ENCODE data around the gene ACSF3. TPM values are rescaled to one million over a fixed set of nuclear protein-coding genes. Genes with fewer than 3 reads are reported as not detected.

The ACSF3 gene
- total and polyA plus RNA-seq, 4 donors, result 15.3 to 27.3 (median 18.8) TPM

GRCh38 chr16:89070590-89070989, 23.1 kb upstream of the ACSF3 start:
- Histone ChIP-seq H3K9me3 (ENCODE audit: control insufficient read depth in 4 of 4, low read length in 3 of 4) (no peaks in the 10 kb centered on the region), H3K9ac (ENCODE audit: low read depth in 1 of 2, low read length in 2 of 2) (no peak overlapping the region), H3K36me3 (ENCODE audit: control insufficient read depth in 4 of 4, insufficient read depth in 3 of 4, low read depth in 1 of 4, low read length in 3 of 4) (no peaks in the 10 kb centered on the region), H3K27me3 (ENCODE audit: control insufficient read depth in 4 of 4, insufficient read depth in 4 of 4, low read length in 3 of 4) (peaks cover 0 to 3% (median 0%) of the 10 kb centered on the region in 4 donors), H3K27ac (ENCODE audit: low read depth in 1 of 2, low read length in 2 of 2) (no peak overlapping the region), H3K4me3 (ENCODE audit: low read depth in 1 of 3, low read length in 3 of 3) (no peak overlapping the region), H3K4me1 (ENCODE audit: control insufficient read depth in 4 of 4, insufficient read depth in 4 of 4, low read length in 3 of 4) (no peaks in the 10 kb centered on the region)
- TF ChIP-seq TAF1 (conservative IDR thresholded peaks at IDR 0.05), result no peak
- TF ChIP-seq RAD21 (IDR thresholded peaks at IDR 0.05), result no peak
- TF ChIP-seq ZBTB33 (IDR thresholded peaks at IDR 0.05), result no peak
- no peak for TF ChIP-seq REST (IDR thresholded peaks at IDR 0.05)
- no peak for TF ChIP-seq GABPA (IDR thresholded peaks at IDR 0.05 in 1 of 2, conservative IDR thresholded peaks at IDR 0.05 in 1 of 2)
- TF ChIP-seq RXRA (IDR thresholded peaks at IDR 0.05), result no peak
- TF ChIP-seq CTCF (IDR thresholded peaks at IDR 0.05; ENCODE audit: low read depth, low read length, missing input control), result no peak
- TF ChIP-seq HNF4A (conservative IDR thresholded peaks at IDR 0.05), result no peak
- TF ChIP-seq HNF4G (IDR thresholded peaks at IDR 0.05), result no peak
- no peak for TF ChIP-seq JUND (IDR thresholded peaks at IDR 0.05)
- TF ChIP-seq SP1 (IDR thresholded peaks at IDR 0.05), result no peak
- TF ChIP-seq FOXA2 (IDR thresholded peaks at IDR 0.05), result no peak
- TF ChIP-seq MAX (IDR thresholded peaks at IDR 0.05), result no peak
- TF ChIP-seq NR2F2 (IDR thresholded peaks at IDR 0.05), result no peak
- TF ChIP-seq YY1 (IDR thresholded peaks at IDR 0.05), result no peak
- TF ChIP-seq, protein P1, sequence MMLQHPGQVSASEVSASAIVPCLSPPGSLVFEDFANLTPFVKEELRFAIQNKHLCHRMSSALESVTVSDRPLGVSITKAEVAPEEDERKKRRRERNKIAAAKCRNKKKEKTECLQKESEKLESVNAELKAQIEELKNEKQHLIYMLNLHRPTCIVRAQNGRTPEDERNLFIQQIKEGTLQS (IDR thresholded peaks at IDR 0.05), result no peak
- TF ChIP-seq FOXA1 (IDR thresholded peaks at IDR 0.05), result no peak
- TF ChIP-seq EGR1 (IDR thresholded peaks at IDR 0.05; ENCODE audit: low read depth in 2 of 2), result no peak
- DNase-seq (ENCODE audit: low spot score), result no peak
- WGBS, result 83% methylated on average over 24 of the region's 24 CpGs
